Activated B cell treated with CpG ODN at 0.5 μM for 24 hours (primary cell): ENCODE measurements around the gene TSPEAR. TPM values are rescaled to one million over a fixed set of nuclear protein-coding genes. Genes with fewer than 3 reads are reported as not detected.

Source experiments
- ATAC-seq: fragments of 200-7000 bp; cut with Tn5 transposase; one replicate; pipeline ENCODE4 v1.10.0; 2021; ENCODE audit warnings: low read depth, mild to moderate bottlenecking, moderate library complexity
- CTCF ChIA-PET: fragments of 350-600 bp; sonication (Branson Sonifier 250); formaldehyde crosslinking; loops from one replicate; lab custom pipeline; 2021; ENCODE audit warnings: antibody characterized with exemption; lab: Charles Lee
- POLR2A ChIA-PET: fragments of 350-600 bp; sonication (Branson Sonifier 250); formaldehyde crosslinking; loops from one replicate; lab custom pipeline; 2021; ENCODE audit warnings: antibody characterized with exemption; lab: Charles Lee
- DNase-seq: peaks from one replicate; pipeline ENCODE4 v3.0.0; 2022
- H3K27ac Mint-ChIP-seq: one replicate; pipeline ENCODE4 v1.8.0; 2020; ENCODE audit warnings: mixed read lengths
- H3K27me3 Mint-ChIP-seq: one replicate; pipeline ENCODE4 v1.8.0; 2021; ENCODE audit warnings: mixed read lengths
- H3K36me3 Mint-ChIP-seq: one replicate; pipeline ENCODE4 v1.8.0; 2021; ENCODE audit warnings: low read depth, mixed read lengths
- H3K4me1 Mint-ChIP-seq: one replicate; pipeline ENCODE4 v1.8.0; 2021; ENCODE audit warnings: mixed read lengths
- H3K4me3 Mint-ChIP-seq: one replicate; pipeline ENCODE4 v1.8.0; 2020; ENCODE audit warnings: mild to moderate bottlenecking, mixed read lengths
- H3K9me3 Mint-ChIP-seq: one replicate; pipeline ENCODE4 v1.8.0; 2020; ENCODE audit warnings: mixed read lengths
- intact Hi-C: fragments of 100-400 bp; cut with micrococcal nuclease; formaldehyde crosslinking; loops from one replicate; pipeline ENCODE4 v1.15.1; 2024
- total RNA-seq: library from RNA; stranded (reverse); gene quantifications from 2 replicates; pipeline ENCODE4 v1.2.3, GENCODE V29; 2022
- TF ChIP-seq, protein P1 (sequence below): fragments of 200-600 bp; IDR thresholded peaks from one replicate; pipeline ENCODE4 v1.8.0; 2022; ENCODE audit warnings: antibody characterized with exemption, mild to moderate bottlenecking

TSPEAR gene
- total RNA-seq, 1 donor from 2014 or later: not detected

DNA sequence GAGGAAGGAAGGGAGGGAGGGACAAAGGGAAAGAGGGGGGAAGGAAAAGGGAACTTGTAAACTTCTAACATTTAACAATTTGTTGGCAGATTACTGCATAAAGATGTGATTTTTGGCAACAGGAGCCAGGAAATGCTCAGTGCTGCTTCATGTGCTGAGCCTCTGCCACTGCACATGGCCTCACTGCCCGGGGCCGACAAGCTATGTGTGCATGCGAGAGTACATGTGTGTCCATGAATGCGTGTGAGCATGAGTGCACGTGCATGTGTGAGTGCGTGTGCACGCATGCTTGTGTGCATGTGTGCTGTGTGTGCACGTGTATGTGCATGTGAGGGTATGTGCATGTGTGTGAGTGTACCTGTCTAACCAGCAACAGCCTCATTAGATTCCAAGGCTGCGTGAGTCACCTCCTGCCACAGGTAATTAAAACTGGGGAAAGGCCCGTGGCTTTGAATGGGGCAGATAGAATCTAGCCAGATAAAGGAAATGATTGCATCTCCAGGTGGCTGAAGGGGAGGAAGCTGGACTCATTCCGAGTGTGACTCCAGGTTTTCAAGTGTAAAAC lies 41.4 kb upstream of the TSPEAR start:
- ChIA-PET CTCF (interaction anchor here (0.6 kb wide), 1 partner anchor 377 kb away, joined by 4 read pairs; no protein-coding TSS in a partner anchor), POLR2A (no interaction called here)
- Mint-ChIP-seq H3K36me3 (no peaks in the 10 kb centered on the region), H3K27ac (no peak overlapping the region), H3K9me3 (no peaks in the 10 kb centered on the region), H3K4me1 (no peaks in the 10 kb centered on the region), H3K4me3 (no peak overlapping the region), H3K27me3 (peaks cover 15% of the 10 kb centered on the region)
- TF ChIP-seq, protein P1, sequence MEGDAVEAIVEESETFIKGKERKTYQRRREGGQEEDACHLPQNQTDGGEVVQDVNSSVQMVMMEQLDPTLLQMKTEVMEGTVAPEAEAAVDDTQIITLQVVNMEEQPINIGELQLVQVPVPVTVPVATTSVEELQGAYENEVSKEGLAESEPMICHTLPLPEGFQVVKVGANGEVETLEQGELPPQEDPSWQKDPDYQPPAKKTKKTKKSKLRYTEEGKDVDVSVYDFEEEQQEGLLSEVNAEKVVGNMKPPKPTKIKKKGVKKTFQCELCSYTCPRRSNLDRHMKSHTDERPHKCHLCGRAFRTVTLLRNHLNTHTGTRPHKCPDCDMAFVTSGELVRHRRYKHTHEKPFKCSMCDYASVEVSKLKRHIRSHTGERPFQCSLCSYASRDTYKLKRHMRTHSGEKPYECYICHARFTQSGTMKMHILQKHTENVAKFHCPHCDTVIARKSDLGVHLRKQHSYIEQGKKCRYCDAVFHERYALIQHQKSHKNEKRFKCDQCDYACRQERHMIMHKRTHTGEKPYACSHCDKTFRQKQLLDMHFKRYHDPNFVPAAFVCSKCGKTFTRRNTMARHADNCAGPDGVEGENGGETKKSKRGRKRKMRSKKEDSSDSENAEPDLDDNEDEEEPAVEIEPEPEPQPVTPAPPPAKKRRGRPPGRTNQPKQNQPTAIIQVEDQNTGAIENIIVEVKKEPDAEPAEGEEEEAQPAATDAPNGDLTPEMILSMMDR: no peak
- intact Hi-C loops: no loop called here
- ATAC-seq (no peak), DNase-seq (no peak)

DNA sequence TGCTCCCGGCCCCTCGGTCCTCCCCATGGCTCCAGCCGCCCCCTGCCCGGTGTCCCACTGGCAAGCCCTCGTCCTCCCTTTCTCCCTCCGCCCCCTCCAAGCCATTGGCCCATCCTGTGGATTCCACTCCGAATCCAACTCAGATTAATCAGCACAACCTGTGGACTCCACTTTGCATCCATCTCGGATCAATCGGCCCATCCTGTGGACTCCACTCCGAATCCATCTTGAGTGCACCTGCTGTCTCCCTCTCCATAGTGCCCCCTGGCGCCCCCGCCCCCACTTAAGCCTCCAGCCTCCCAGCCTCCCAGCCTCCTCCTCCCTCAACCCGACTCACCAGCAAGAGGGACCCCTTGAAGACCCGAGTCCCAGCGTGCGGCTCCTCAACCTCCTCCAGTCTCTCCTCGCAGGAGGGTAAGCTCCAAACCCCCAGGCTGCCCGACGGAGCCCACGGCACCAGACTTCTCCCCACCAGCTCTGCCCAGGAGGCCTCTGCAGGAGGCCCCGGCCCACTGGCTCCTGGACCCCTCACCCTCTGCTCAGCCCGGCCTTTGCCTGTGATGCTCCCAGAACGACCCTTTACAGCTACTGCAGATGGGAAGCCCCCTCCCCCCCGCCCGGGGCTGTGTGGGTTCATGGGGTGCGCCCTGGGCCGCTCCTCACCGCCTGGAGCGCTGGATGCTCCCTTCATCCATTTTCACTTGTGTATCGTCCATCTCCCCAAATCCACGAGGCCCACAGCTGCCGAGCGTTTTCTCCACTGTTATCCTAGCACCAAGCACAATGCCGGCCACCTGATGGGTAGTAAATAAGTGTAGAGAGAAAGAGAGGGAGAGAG lies 40.6 kb upstream of the TSPEAR start:
- intact Hi-C loops: no loop called here
- H3K4me3 Mint-ChIP-seq: no peak overlapping the region
- no peaks in the 10 kb centered on the region for H3K36me3 Mint-ChIP-seq
- ChIA-PET CTCF (interaction anchor here (0.6 kb wide), 1 partner anchor 377 kb away, joined by 4 read pairs; no protein-coding TSS in a partner anchor), POLR2A (no interaction called here)
- no peak overlapping the region for H3K27ac Mint-ChIP-seq
- peaks cover 15% of the 10 kb centered on the region for H3K27me3 Mint-ChIP-seq
- H3K4me1 Mint-ChIP-seq: no peaks in the 10 kb centered on the region
- H3K9me3 Mint-ChIP-seq: no peaks in the 10 kb centered on the region
- TF ChIP-seq, protein P1: no peak
- DNase-seq (no peak), ATAC-seq (no peak)

DNA sequence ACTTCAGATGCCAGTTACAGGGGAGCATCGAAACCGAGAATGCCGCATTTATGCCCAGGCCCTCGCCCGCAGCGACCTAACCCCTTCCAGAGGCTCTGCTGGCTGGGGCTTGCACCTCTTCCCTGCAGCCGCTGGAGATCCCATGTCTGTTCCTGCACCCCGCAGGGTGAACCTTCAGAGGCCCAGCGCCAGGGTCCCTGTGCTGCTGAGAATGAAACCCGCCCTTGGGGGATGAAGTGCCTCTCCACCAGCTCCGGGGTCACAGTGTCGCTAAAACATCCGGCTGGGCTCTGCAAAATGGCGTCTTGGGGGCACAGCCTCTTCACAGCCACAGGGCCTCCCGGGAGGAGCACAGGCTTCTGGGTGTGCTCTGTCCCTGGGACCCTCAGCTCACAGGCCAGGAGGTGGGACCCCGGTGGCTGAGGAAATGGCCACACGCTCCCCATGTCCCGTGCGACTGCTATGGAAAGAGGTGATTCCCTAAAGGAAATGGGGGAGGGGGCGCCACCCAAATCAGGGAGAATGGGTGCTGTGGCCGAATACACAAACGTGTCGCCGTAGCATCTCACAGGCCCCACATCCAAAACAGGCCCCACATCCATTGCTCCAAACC lies 39.9 kb upstream of the TSPEAR start:
- H3K4me1 Mint-ChIP-seq: no peaks in the 10 kb centered on the region
- no peaks in the 10 kb centered on the region for H3K36me3 Mint-ChIP-seq
- H3K27me3 Mint-ChIP-seq: peaks cover 15% of the 10 kb centered on the region
- TF ChIP-seq, protein P1: no peak
- ChIA-PET POLR2A (no interaction called here), CTCF (no interaction called here)
- DNase-seq (no peak), ATAC-seq (no peak)
- H3K27ac Mint-ChIP-seq: no peak overlapping the region
- intact Hi-C loops: no loop called here
- H3K4me3 Mint-ChIP-seq: no peak overlapping the region
- no peaks in the 10 kb centered on the region for H3K9me3 Mint-ChIP-seq

DNA sequence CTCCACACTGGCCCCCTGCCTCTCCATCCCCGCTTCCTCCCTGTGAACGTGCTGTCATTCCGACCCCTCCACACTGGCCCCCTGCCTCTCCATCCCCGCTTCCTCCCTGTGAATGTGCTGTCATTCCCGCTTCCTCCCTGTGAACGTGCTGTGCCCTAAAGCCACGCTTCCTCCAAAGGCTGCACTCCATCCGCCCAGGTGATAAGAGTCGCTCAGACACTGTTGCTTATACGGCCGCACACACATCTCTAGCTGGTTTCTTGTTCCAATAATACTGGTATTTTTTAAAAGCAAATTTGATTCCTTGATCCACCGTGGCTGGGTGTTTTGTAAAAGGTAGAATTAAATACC lies 39.3 kb upstream of the TSPEAR start:
- Mint-ChIP-seq H3K4me3 (no peak overlapping the region), H3K27ac (no peak overlapping the region), H3K27me3 (peaks cover 15% of the 10 kb centered on the region), H3K36me3 (no peaks in the 10 kb centered on the region), H3K4me1 (no peaks in the 10 kb centered on the region), H3K9me3 (no peaks in the 10 kb centered on the region)
- intact Hi-C loops: no loop called here
- ATAC-seq: no peak
- DNase-seq: no peak
- ChIA-PET POLR2A (no interaction called here), CTCF (no interaction called here)
- TF ChIP-seq, protein P1: no peak
